Liver (tissue), 3 donors: ENCODE results near the gene TMCO4.

Experiments
- MAX ChIP-seq: IDR thresholded peaks from 2 replicates; pipeline ENCODE4 v1.6.1; 2016; ENCODE audit warnings: antibody characterized with exemption
- NR2F2 ChIP-seq: IDR thresholded peaks from 2 replicates; pipeline ENCODE4 v1.6.1; 2016; ENCODE audit warnings: antibody characterized with exemption
- RAD21 ChIP-seq, 2 donors: IDR thresholded peaks; 2 replicates each; pipeline ENCODE4 v1.6.1; 2016; ENCODE audit warnings: antibody characterized with exemption in 2 of 2, mild to moderate bottlenecking in 2 of 2
- TAF1 ChIP-seq: conservative IDR thresholded peaks from 2 replicates; pipeline ENCODE4 v1.6.1; 2016; ENCODE audit warnings: antibody characterized with exemption, mild to moderate bottlenecking
- YY1 ChIP-seq: IDR thresholded peaks from 2 replicates; pipeline ENCODE4 v1.6.1; 2016; ENCODE audit warnings: antibody characterized with exemption, mild to moderate bottlenecking
- TF ChIP-seq, protein P1 (sequence below): fragments of 150-350 bp; IDR thresholded peaks from 2 replicates; pipeline ENCODE4 v1.5.1; 2017; ENCODE audit warnings: improper control_type of control experiment, low read depth, low read length; ENCODE audit not compliant: missing input control
- donor health status: healthy.
- donor health status: healthy.

DNA sequence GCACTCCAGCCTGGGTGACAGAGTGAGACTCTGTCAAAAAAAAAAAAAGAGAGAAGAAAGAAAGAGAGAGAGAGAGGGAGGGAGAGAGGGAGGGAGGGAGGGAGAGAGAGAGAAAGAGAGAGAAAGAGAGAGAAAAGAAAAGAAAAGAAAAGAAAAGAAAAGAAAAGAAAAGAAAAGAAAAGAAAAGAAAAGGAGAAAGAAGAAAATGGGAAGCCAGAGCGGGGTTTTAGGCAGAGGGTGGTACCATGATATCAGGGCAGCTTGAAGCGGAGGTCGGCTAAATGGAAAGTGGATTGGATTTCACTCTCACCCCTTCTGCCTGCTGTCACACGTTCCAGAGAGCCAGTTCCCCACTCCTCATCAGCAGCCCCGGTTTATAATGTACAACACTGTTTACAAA, 1.9 kb downstream of the TMCO4 start:
- TF ChIP-seq, protein P1, sequence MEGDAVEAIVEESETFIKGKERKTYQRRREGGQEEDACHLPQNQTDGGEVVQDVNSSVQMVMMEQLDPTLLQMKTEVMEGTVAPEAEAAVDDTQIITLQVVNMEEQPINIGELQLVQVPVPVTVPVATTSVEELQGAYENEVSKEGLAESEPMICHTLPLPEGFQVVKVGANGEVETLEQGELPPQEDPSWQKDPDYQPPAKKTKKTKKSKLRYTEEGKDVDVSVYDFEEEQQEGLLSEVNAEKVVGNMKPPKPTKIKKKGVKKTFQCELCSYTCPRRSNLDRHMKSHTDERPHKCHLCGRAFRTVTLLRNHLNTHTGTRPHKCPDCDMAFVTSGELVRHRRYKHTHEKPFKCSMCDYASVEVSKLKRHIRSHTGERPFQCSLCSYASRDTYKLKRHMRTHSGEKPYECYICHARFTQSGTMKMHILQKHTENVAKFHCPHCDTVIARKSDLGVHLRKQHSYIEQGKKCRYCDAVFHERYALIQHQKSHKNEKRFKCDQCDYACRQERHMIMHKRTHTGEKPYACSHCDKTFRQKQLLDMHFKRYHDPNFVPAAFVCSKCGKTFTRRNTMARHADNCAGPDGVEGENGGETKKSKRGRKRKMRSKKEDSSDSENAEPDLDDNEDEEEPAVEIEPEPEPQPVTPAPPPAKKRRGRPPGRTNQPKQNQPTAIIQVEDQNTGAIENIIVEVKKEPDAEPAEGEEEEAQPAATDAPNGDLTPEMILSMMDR = no peak
- TF ChIP-seq TAF1 (no peak), MAX (no peak), YY1 (no peak), NR2F2 (no peak), RAD21 (IDR thresholded peaks at IDR 0.05) (no peak)
